Measurements from ENCODE around the gene MMP7. TPM values are rescaled to one million over a fixed set of nuclear protein-coding genes. Genes with fewer than 3 reads are reported as not detected.

MMP7 gene
- total RNA-seq, 1 donor from 2014 or later = not detected

DNA sequence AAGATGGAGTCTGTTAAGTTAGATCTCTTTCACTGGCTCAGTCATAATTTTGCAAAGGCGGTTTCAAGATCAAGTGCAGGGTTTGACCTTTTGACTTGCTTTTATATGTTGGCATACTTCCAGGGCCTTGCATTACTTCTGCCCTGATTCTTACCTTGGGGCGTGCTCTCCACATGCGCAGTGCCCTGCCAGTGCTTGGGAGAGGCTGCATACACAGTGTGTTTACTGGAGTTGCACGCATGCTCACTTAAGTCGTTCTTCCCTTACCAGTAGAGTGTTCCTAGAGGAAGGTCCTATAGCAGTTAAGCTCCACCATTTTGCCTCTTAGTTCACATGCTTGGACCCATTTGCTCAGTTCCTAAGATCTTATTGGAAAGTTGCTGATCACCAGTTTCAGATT lies 57.0 kb downstream of the MMP7 start:
- peaks cover 10% of the 10 kb centered on the region for H3K27me3 Mint-ChIP-seq (ENCODE audit: insufficient read depth, low read depth)
- Histone ChIP-seq H4K20me1 (ENCODE audit: low read depth) (no peaks in the 10 kb centered on the region), H3K27me3 (no peaks in the 10 kb centered on the region), H3K9ac (no peak overlapping the region), H3K27ac (no peak overlapping the region), H3K4me3 (no peak overlapping the region), H3K4me1 (peaks cover 10% of the 10 kb centered on the region), H3K4me2 (no peak overlapping the region), H3K79me2 (ENCODE audit: low read depth) (no peaks in the 10 kb centered on the region), H3K9me3 (ENCODE audit: low read depth) (no peaks in the 10 kb centered on the region), H2AFZ (replicated peaks) (no peak overlapping the region), H3F3A (ENCODE audit: low read depth) (no peaks in the 10 kb centered on the region), H3K36me3 (no peaks in the 10 kb centered on the region)
- H3K36me3 Mint-ChIP-seq = no peaks in the 10 kb centered on the region
- TF ChIP-seq EZH2phosphoT487 (IDR thresholded peaks at IDR 0.05) = no peak
- TF ChIP-seq EZH2 (IDR thresholded peaks at IDR 0.05) = no peak
- TF ChIP-seq, protein P1, sequence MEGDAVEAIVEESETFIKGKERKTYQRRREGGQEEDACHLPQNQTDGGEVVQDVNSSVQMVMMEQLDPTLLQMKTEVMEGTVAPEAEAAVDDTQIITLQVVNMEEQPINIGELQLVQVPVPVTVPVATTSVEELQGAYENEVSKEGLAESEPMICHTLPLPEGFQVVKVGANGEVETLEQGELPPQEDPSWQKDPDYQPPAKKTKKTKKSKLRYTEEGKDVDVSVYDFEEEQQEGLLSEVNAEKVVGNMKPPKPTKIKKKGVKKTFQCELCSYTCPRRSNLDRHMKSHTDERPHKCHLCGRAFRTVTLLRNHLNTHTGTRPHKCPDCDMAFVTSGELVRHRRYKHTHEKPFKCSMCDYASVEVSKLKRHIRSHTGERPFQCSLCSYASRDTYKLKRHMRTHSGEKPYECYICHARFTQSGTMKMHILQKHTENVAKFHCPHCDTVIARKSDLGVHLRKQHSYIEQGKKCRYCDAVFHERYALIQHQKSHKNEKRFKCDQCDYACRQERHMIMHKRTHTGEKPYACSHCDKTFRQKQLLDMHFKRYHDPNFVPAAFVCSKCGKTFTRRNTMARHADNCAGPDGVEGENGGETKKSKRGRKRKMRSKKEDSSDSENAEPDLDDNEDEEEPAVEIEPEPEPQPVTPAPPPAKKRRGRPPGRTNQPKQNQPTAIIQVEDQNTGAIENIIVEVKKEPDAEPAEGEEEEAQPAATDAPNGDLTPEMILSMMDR (IDR thresholded peaks at IDR 0.05) = no peak
- DNase-seq (ENCODE audit: low spot score) = no peak
- no peaks in the 10 kb centered on the region for H3K9me3 Mint-ChIP-seq
- peaks cover 8% of the 10 kb centered on the region for H3K4me1 Mint-ChIP-seq
- H3K4me3 Mint-ChIP-seq = no peak overlapping the region
- no peak overlapping the region for H3K27ac Mint-ChIP-seq

DNA sequence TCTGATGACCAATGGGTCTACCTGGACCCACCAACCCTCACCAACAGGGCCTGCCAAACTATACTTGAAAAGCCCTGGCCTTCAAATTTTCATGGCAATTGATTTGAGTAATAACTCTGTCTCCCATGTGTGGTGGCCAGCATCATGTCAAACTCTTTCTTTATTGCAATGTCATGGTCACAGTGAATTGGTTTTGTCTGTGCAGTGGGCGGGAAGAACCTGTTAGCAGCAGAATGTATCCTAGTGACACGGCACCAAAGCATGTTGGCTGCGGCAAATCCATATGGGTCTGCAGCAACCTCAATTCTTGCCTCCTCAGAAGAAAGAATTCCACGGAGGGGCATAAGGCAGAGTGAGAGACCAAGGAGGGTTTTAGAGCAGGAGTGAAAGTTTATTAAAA lies 58.4 kb downstream of the MMP7 start:
- no peak for DNase-seq (ENCODE audit: low spot score)
- Histone ChIP-seq H3K4me1 (peaks cover 8% of the 10 kb centered on the region), H3K79me2 (ENCODE audit: low read depth) (no peaks in the 10 kb centered on the region), H2AFZ (replicated peaks) (no peak overlapping the region), H4K20me1 (ENCODE audit: low read depth) (no peaks in the 10 kb centered on the region), H3K27ac (no peak overlapping the region), H3K9me3 (ENCODE audit: low read depth) (no peaks in the 10 kb centered on the region), H3K4me2 (no peak overlapping the region), H3K4me3 (no peak overlapping the region), H3F3A (ENCODE audit: low read depth) (no peaks in the 10 kb centered on the region), H3K27me3 (no peaks in the 10 kb centered on the region), H3K36me3 (no peaks in the 10 kb centered on the region), H3K9ac (no peak overlapping the region)
- Mint-ChIP-seq H3K4me1 (peaks cover 6% of the 10 kb centered on the region), H3K27ac (no peak overlapping the region), H3K36me3 (no peaks in the 10 kb centered on the region), H3K9me3 (no peaks in the 10 kb centered on the region), H3K4me3 (no peak overlapping the region), H3K27me3 (ENCODE audit: insufficient read depth, low read depth) (peaks cover 8% of the 10 kb centered on the region)
- TF ChIP-seq EZH2phosphoT487 (IDR thresholded peaks at IDR 0.05) = no peak
- TF ChIP-seq, protein P1 (IDR thresholded peaks at IDR 0.05) = no peak
- no peak for TF ChIP-seq EZH2 (IDR thresholded peaks at IDR 0.05)

DNA sequence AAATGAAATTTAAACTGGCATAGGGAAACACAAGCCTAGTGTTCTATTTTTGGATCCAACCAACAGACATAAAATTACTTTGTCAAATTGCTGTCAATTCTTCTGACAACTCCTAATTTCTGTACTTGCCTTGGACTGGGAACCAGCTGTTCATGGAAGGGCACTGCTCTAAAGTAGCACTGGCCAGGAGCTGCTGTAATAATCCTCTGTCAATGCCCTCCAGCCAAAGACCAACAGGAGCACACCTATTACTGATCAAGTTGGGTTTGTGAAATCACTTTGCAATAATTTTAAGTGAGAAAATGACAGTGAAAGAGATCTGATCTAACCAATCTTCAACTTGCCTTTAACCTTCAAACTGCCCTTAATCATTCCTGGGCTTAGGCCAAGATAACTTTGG lies 59.1 kb downstream of the MMP7 start:
- Histone ChIP-seq H3K9ac (no peak overlapping the region), H3K36me3 (no peaks in the 10 kb centered on the region), H3K4me3 (no peak overlapping the region), H3K9me3 (ENCODE audit: low read depth) (no peaks in the 10 kb centered on the region), H4K20me1 (ENCODE audit: low read depth) (no peaks in the 10 kb centered on the region), H3K4me2 (no peak overlapping the region), H3K4me1 (peaks cover 1% of the 10 kb centered on the region), H3F3A (ENCODE audit: low read depth) (no peaks in the 10 kb centered on the region), H2AFZ (replicated peaks) (no peak overlapping the region), H3K79me2 (ENCODE audit: low read depth) (no peaks in the 10 kb centered on the region), H3K27ac (no peak overlapping the region), H3K27me3 (no peaks in the 10 kb centered on the region)
- no peak for TF ChIP-seq EZH2 (IDR thresholded peaks at IDR 0.05)
- TF ChIP-seq EZH2phosphoT487 (IDR thresholded peaks at IDR 0.05) = no peak
- TF ChIP-seq, protein P1 (IDR thresholded peaks at IDR 0.05) = no peak
- H3K36me3 Mint-ChIP-seq = no peaks in the 10 kb centered on the region
- H3K27ac Mint-ChIP-seq = no peak overlapping the region
- H3K9me3 Mint-ChIP-seq = no peaks in the 10 kb centered on the region
- H3K27me3 Mint-ChIP-seq (ENCODE audit: insufficient read depth, low read depth) = peaks cover 8% of the 10 kb centered on the region
- DNase-seq (ENCODE audit: low spot score) = no peak
- H3K4me1 Mint-ChIP-seq = no peaks in the 10 kb centered on the region
- H3K4me3 Mint-ChIP-seq = no peak overlapping the region

Other genes starting within 250 kb of the MMP7 start
- gene BIRC3, start 213.3 kb downstream of the MMP7 start, total RNA-seq (ENCODE audit: low replicate concordance) = 0.09 TPM in 1 of 2 replicates, not detected in the other
- 52.5 and 78.1 TPM in 2 replicates for gene BIRC2, start 183.5 kb downstream of the MMP7 start, total RNA-seq (ENCODE audit: low replicate concordance)
- 127 and 230 TPM in 2 replicates for gene TMEM123, start 78.0 kb downstream of the MMP7 start, total RNA-seq (ENCODE audit: low replicate concordance)
- gene MMP20, start 94.6 kb upstream of the MMP7 start, total RNA-seq (ENCODE audit: low replicate concordance) = not detected in 2 replicates
- not detected in 2 replicates for gene MMP27, start 175.0 kb upstream of the MMP7 start, total RNA-seq (ENCODE audit: low replicate concordance)
- gene MMP8, start 194.2 kb upstream of the MMP7 start, total RNA-seq (ENCODE audit: low replicate concordance) = not detected in 2 replicates
- gene MMP10, start 249.9 kb upstream of the MMP7 start, total RNA-seq (ENCODE audit: low replicate concordance) = 0.32 TPM in 1 of 2 replicates, not detected in the other

All from neural progenitor cell (in vitro differentiated cells).